Endothelial cell of hepatic sinusoid (primary cell): ENCODE measurements around the gene CYRIA.

Experiments used
- in situ Hi-C: cut with HindIII; loops from 2 replicates; pipeline ENCODE4 v1.10.0; 2017; ENCODE audit warnings: low sequenced_read_pairs

The CYRIA gene

GRCh38 chr2:16633621-16634430 lies 31.8 kb downstream of the CYRIA start:
- in situ Hi-C loops: no loop called here

GRCh38 chr2:16632598-16632997 lies 33.0 kb downstream of the CYRIA start:
- in situ Hi-C loops: no loop called here

- in situ Hi-C loops: no loop called here
Observed at GRCh38 chr2:16630463-16630862, 35.2 kb downstream of the CYRIA start.

- in situ Hi-C loops: no loop called here
Observed at GRCh38 chr2:16629770-16630169, 35.9 kb downstream of the CYRIA start.

- in situ Hi-C loops: no loop called here
Observed at GRCh38 chr2:16629044-16629443, 36.6 kb downstream of the CYRIA start.

- in situ Hi-C loops: no loop called here
Observed at GRCh38 chr2:16628314-16628713, 37.3 kb downstream of the CYRIA start.

GRCh38 chr2:16626997-16627605 lies 38.5 kb downstream of the CYRIA start:
- in situ Hi-C loops: no loop called here

- in situ Hi-C loops: no loop called here
Observed at GRCh38 chr2:16626497-16626896, 39.1 kb downstream of the CYRIA start.

- in situ Hi-C loops: no loop called here
Observed at GRCh38 chr2:16625759-16626158, 39.9 kb downstream of the CYRIA start.

- in situ Hi-C loops: no loop called here
Observed at GRCh38 chr2:16625201-16625729, 40.4 kb downstream of the CYRIA start.

GRCh38 chr2:16624436-16624780 lies 41.2 kb downstream of the CYRIA start:
- in situ Hi-C loops: loop anchor here (5.0 kb wide), 3 partner anchors 82 to 138 kb away; no protein-coding TSS in a partner anchor

- in situ Hi-C loops: loop anchor here (5.0 kb wide), 3 partner anchors 81 to 139 kb away; no protein-coding TSS in a partner anchor
Observed at GRCh38 chr2:16623564-16624435, 41.8 kb downstream of the CYRIA start.

GRCh38 chr2:16623031-16623430 lies 42.6 kb downstream of the CYRIA start:
- in situ Hi-C loops: loop anchor here (5.0 kb wide), 3 partner anchors 81 to 139 kb away; no protein-coding TSS in a partner anchor

- in situ Hi-C loops: loop anchor here (5.0 kb wide), 3 partner anchors 80 to 140 kb away; no protein-coding TSS in a partner anchor
Observed at GRCh38 chr2:16622399-16622968, 43.1 kb downstream of the CYRIA start.

- in situ Hi-C loops: loop anchor here (5.0 kb wide), 3 partner anchors 79 to 141 kb away; no protein-coding TSS in a partner anchor
Observed at GRCh38 chr2:16621316-16621715, 44.3 kb downstream of the CYRIA start.

GRCh38 chr2:16620590-16620989 lies 45.0 kb downstream of the CYRIA start:
- in situ Hi-C loops: loop anchor here (5.0 kb wide), 3 partner anchors 78 to 142 kb away; no protein-coding TSS in a partner anchor

- in situ Hi-C loops: loop anchor here (5.0 kb wide), 3 partner anchors 77 to 143 kb away; no protein-coding TSS in a partner anchor
Observed at GRCh38 chr2:16619576-16620245, 45.9 kb downstream of the CYRIA start.

- in situ Hi-C loops: no loop called here
Observed at GRCh38 chr2:16617282-16618266, 48.1 kb downstream of the CYRIA start.
